Peyer's patch (tissue), 4 donors: ENCODE measurements around the gene TTC34. TPM values are rescaled to one million over a fixed set of nuclear protein-coding genes. Genes with fewer than 3 reads are reported as not detected.

Experiments
- DNase-seq, 3 donors: peaks; one replicate each; pipeline ENCODE4 v3.0.0-alpha.2; 2017 to 2019
- H3K27ac ChIP-seq, 4 donors: fragments of 200-600 bp; sonication (generic); one replicate each; pipeline ENCODE4 v1.5.1; 2016 to 2019
- H3K27me3 ChIP-seq, 2 donors: fragments of 200-600 bp; sonication (generic); one replicate each; pipeline ENCODE4 v1.5.1; 2019
- H3K36me3 ChIP-seq, 3 donors: fragments of 200-600 bp; sonication (generic); one replicate each; pipeline ENCODE4 v1.5.1; 2016 to 2019
- H3K4me1 ChIP-seq, 4 donors: fragments of 200-600 bp; sonication (generic); one replicate each; pipeline ENCODE4 v1.5.1; 2016 to 2019
- H3K4me3 ChIP-seq, 4 donors: fragments of 200-600 bp; sonication (generic); 1 replicate in 3 of 4; 2 replicates in 1 of 4; pipeline ENCODE4 v1.5.1; 2016 to 2019; ENCODE audit warnings: mild to moderate bottlenecking in 1 of 4
- H3K9me3 ChIP-seq, 4 donors: fragments of 200-600 bp; sonication (generic); one replicate each; pipeline ENCODE4 v1.5.1; 2016 to 2019; ENCODE audit warnings: mild to moderate bottlenecking in 1 of 4
- POLR2A ChIP-seq, 2 donors: fragments of 450-650 bp; IDR thresholded peaks; one replicate each; pipeline ENCODE4 v1.5.1; 2017; ENCODE audit warnings: antibody characterized with exemption in 2 of 2, mild to moderate bottlenecking in 2 of 2, moderate library complexity in 2 of 2
- total RNA-seq, 4 donors: library from RNA; depleted of rRNA; stranded (reverse); fragments of >200 nt; gene quantifications; one replicate each; pipeline ENCODE4 v1.1.0, GENCODE V29; 2016
- TF ChIP-seq, protein P1 (sequence below), 6 experiments: fragments of 450-650 bp in 4 of 6; fragments of 200-600 bp in 2 of 6; sonication (generic) in 1 of 6; IDR thresholded peaks; one replicate each; pipeline ENCODE4 v1.5.1; 2017 to 2019; ENCODE audit warnings: antibody characterized with exemption in 6 of 6, mild to moderate bottlenecking in 3 of 6, moderate library complexity in 1 of 6

Gene TTC34
- total RNA-seq, 4 donors from 2014 or later, result 0.53 to 2.4 (median 1.5) TPM

GRCh38 chr1:2602311-2602835 lies 199.1 kb downstream of the TTC34 start:
- Histone ChIP-seq H3K27ac (no peak overlapping the region), H3K36me3 (no peaks in the 10 kb centered on the region), H3K9me3 (no peaks in the 10 kb centered on the region), H3K4me3 (no peak overlapping the region), H3K4me1 (no peaks in the 10 kb centered on the region), H3K27me3 (no peaks in the 10 kb centered on the region)
- DNase-seq, result no peak
- TF ChIP-seq, protein P1, sequence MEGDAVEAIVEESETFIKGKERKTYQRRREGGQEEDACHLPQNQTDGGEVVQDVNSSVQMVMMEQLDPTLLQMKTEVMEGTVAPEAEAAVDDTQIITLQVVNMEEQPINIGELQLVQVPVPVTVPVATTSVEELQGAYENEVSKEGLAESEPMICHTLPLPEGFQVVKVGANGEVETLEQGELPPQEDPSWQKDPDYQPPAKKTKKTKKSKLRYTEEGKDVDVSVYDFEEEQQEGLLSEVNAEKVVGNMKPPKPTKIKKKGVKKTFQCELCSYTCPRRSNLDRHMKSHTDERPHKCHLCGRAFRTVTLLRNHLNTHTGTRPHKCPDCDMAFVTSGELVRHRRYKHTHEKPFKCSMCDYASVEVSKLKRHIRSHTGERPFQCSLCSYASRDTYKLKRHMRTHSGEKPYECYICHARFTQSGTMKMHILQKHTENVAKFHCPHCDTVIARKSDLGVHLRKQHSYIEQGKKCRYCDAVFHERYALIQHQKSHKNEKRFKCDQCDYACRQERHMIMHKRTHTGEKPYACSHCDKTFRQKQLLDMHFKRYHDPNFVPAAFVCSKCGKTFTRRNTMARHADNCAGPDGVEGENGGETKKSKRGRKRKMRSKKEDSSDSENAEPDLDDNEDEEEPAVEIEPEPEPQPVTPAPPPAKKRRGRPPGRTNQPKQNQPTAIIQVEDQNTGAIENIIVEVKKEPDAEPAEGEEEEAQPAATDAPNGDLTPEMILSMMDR (IDR thresholded peaks at IDR 0.05), result no peak
- no peak for TF ChIP-seq POLR2A (IDR thresholded peaks at IDR 0.05)

DNA sequence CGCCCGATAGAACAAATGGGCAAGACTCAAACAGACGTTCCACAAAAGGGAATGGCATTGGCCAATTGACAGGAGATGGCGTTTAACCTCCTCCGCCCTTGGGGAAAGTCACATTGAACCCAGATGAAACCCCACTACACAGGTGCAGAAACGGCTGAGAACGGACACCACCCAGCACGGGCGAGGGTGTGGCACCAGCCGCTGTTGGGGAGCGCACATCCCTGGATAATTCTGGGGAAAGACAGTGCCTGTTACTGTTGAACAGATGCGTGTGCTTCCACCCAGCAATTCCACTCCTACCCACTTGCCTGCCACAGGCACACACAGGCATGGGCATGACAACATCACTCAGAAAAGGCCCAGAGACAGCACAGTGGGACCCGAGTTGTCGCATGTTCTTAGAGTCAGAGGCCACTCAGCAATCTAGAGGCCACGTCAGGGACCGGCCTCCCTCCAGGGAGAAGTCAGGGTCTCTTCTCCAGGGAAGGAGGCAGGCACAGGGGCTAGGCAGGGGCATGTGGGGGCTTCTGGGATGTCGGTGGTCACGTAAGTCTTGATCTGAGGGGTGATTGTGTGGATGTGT lies 199.7 kb downstream of the TTC34 start:
- no peaks in the 10 kb centered on the region for H3K27me3 ChIP-seq

DNA sequence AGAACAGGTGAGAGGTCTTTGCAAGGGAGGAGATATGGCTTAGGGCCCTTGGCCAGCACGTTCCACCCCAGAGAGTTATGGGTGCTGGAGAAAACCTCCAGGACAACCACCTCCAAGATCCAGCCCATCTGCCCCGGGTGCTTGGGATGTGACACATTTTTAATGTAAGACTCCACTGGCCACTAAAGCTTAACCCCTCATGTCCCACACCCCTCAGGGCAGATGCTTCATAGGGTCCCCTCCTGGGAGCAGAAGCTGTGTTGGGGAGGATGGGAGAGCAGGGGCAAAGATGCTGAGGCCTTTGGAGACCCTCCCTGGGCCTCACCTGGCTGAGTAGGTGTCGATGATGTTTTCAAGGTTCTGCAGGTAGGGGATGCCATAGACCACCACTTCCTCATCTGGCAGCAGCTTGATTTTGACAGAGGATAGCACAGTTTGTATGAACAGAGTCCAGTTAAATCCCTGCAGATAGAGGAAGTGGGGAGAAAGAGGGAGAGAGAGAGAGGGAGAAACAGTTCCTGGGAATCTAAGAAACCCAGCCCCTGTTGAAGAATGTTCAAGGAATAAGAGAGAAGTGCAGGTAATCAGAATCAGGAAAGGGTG lies 203.1 kb downstream of the TTC34 start:
- H3K4me3 ChIP-seq, result no peak overlapping the region
- DNase-seq, result no peak
- no peaks in the 10 kb centered on the region for H3K27me3 ChIP-seq
- no peaks in the 10 kb centered on the region for H3K9me3 ChIP-seq
- H3K4me1 ChIP-seq, result peaks cover 0 to 8% (median 0%) of the 10 kb centered on the region in 4 donors
- H3K27ac ChIP-seq, result no peak overlapping the region
- no peaks in the 10 kb centered on the region for H3K36me3 ChIP-seq
- no peak for TF ChIP-seq POLR2A (IDR thresholded peaks at IDR 0.05)
- TF ChIP-seq, protein P1 (IDR thresholded peaks at IDR 0.05), result no peak

More for the DNA sequence above, 199.7 kb downstream of the TTC34 start:
- no peaks in the 10 kb centered on the region for H3K4me1 ChIP-seq
- TF ChIP-seq POLR2A (IDR thresholded peaks at IDR 0.05), result no peak
- TF ChIP-seq, protein P1 (IDR thresholded peaks at IDR 0.05), result no peak
- no peak overlapping the region for H3K4me3 ChIP-seq
- no peaks in the 10 kb centered on the region for H3K36me3 ChIP-seq
- no peaks in the 10 kb centered on the region for H3K9me3 ChIP-seq
- no peak for DNase-seq
- H3K27ac ChIP-seq, result no peak overlapping the region

GRCh38 chr1:2597441-2598328 lies 203.8 kb downstream of the TTC34 start:
- no peaks in the 10 kb centered on the region for H3K27me3 ChIP-seq
- DNase-seq, result no peak

More at GRCh38 chr1:2597441-2598328, 203.8 kb downstream of the TTC34 start:
- Histone ChIP-seq H3K36me3 (no peaks in the 10 kb centered on the region), H3K4me1 (peaks cover 0 to 15% (median 0%) of the 10 kb centered on the region in 4 donors), H3K27ac (no peak overlapping the region), H3K4me3 (no peak overlapping the region), H3K9me3 (no peaks in the 10 kb centered on the region)
- TF ChIP-seq POLR2A (IDR thresholded peaks at IDR 0.05), result no peak
- TF ChIP-seq, protein P1 (IDR thresholded peaks at IDR 0.05), result no peak
